HUES48 (cell line): ENCODE measurements around the gene RAPGEF2.

Experiments used
- H3K27ac ChIP-seq: one replicate; pipeline ENCODE4 v1.7.0; 2013; ENCODE audit warnings: low read depth, low read length, inconsistent platforms
- H3K27me3 ChIP-seq: 2 replicates; pipeline ENCODE4 v1.6.1; 2013; ENCODE audit warnings: mild to moderate bottlenecking, low read length; ENCODE audit not compliant: control insufficient read depth, insufficient read depth
- H3K36me3 ChIP-seq: 2 replicates; pipeline ENCODE4 v1.6.1; 2013; ENCODE audit warnings: low read length; ENCODE audit not compliant: control insufficient read depth, insufficient read depth
- H3K4me1 ChIP-seq: 2 replicates; pipeline ENCODE4 v1.6.1; 2013; ENCODE audit warnings: mild to moderate bottlenecking, low read length; ENCODE audit not compliant: control insufficient read depth, insufficient read depth
- H3K4me3 ChIP-seq: 2 replicates; pipeline ENCODE4 v1.5.1; 2013; ENCODE audit warnings: mild to moderate bottlenecking, low read depth, low read length
- H3K9ac ChIP-seq: 2 replicates; pipeline ENCODE4 v1.6.1; 2013; ENCODE audit warnings: mild to moderate bottlenecking, low read depth, low read length, moderate library complexity
- H3K9me3 ChIP-seq: 2 replicates; pipeline ENCODE4 v1.6.1; 2013; ENCODE audit warnings: low read length; ENCODE audit not compliant: control insufficient read depth, insufficient read depth

The RAPGEF2 gene

GRCh38 chr4:159292137-159292896, 189.4 kb downstream of the RAPGEF2 start:
- no peak overlapping the region for H3K27ac ChIP-seq
- no peak overlapping the region for H3K4me3 ChIP-seq
- peaks cover 12% of the 10 kb centered on the region; the same call in 1 of the 2 replicates for H3K4me1 ChIP-seq
- H3K9me3 ChIP-seq = no peaks in the 10 kb centered on the region
- no peaks in the 10 kb centered on the region for H3K27me3 ChIP-seq
- H3K36me3 ChIP-seq = no peaks in the 10 kb centered on the region
- H3K9ac ChIP-seq = no peak overlapping the region

- Histone ChIP-seq H3K36me3 (no peaks in the 10 kb centered on the region), H3K4me3 (no peak overlapping the region), H3K4me1 (peaks cover 6% of the 10 kb centered on the region; the same call in 1 of the 2 replicates), H3K9ac (no peak overlapping the region), H3K27ac (no peak overlapping the region), H3K27me3 (no peaks in the 10 kb centered on the region), H3K9me3 (no peaks in the 10 kb centered on the region)
Observed at GRCh38 chr4:159293811-159294515, 191.1 kb downstream of the RAPGEF2 start.

- peaks cover 6% of the 10 kb centered on the region; the same call in 1 of the 2 replicates for H3K4me1 ChIP-seq
- no peak overlapping the region for H3K4me3 ChIP-seq
- no peak overlapping the region for H3K9ac ChIP-seq
- H3K9me3 ChIP-seq = no peaks in the 10 kb centered on the region
- H3K27ac ChIP-seq = no peak overlapping the region
- no peaks in the 10 kb centered on the region for H3K36me3 ChIP-seq
- H3K27me3 ChIP-seq = no peaks in the 10 kb centered on the region
Observed at GRCh38 chr4:159296061-159296460, 193.2 kb downstream of the RAPGEF2 start.

- H3K9me3 ChIP-seq = no peaks in the 10 kb centered on the region
- H3K4me1 ChIP-seq = peaks cover 6% of the 10 kb centered on the region; the same call in 1 of the 2 replicates
- H3K36me3 ChIP-seq = no peaks in the 10 kb centered on the region
- H3K4me3 ChIP-seq = no peak overlapping the region
- H3K27ac ChIP-seq = peak overlapping the region; percentile 40
- H3K27me3 ChIP-seq = no peaks in the 10 kb centered on the region
- H3K9ac ChIP-seq = no peak overlapping the region
Observed at GRCh38 chr4:159297091-159297490, 194.2 kb downstream of the RAPGEF2 start.

GRCh38 chr4:159298502-159298901, 195.6 kb downstream of the RAPGEF2 start:
- Histone ChIP-seq H3K36me3 (no peaks in the 10 kb centered on the region), H3K27me3 (no peaks in the 10 kb centered on the region), H3K9me3 (no peaks in the 10 kb centered on the region), H3K9ac (no peak overlapping the region), H3K4me1 (peaks cover 6% of the 10 kb centered on the region; the same call in 1 of the 2 replicates), H3K4me3 (no peak overlapping the region), H3K27ac (no peak overlapping the region)

GRCh38 chr4:159303435-159303834, 200.6 kb downstream of the RAPGEF2 start:
- Histone ChIP-seq H3K9me3 (no peaks in the 10 kb centered on the region), H3K9ac (no peak overlapping the region), H3K27ac (no peak overlapping the region), H3K36me3 (no peaks in the 10 kb centered on the region), H3K4me3 (no peak overlapping the region), H3K4me1 (peaks cover 7% of the 10 kb centered on the region), H3K27me3 (no peaks in the 10 kb centered on the region)

GRCh38 chr4:159305129-159305528, 202.2 kb downstream of the RAPGEF2 start:
- no peaks in the 10 kb centered on the region for H3K27me3 ChIP-seq
- H3K4me1 ChIP-seq = peaks cover 16% of the 10 kb centered on the region
- H3K4me3 ChIP-seq = no peak overlapping the region
- H3K27ac ChIP-seq = no peak overlapping the region
- no peaks in the 10 kb centered on the region for H3K36me3 ChIP-seq
- H3K9ac ChIP-seq = no peak overlapping the region
- no peaks in the 10 kb centered on the region for H3K9me3 ChIP-seq

- H3K4me3 ChIP-seq = no peak overlapping the region
- H3K36me3 ChIP-seq = no peaks in the 10 kb centered on the region
- H3K27ac ChIP-seq = no peak overlapping the region
- H3K4me1 ChIP-seq = peaks cover 16% of the 10 kb centered on the region
- no peaks in the 10 kb centered on the region for H3K27me3 ChIP-seq
- no peaks in the 10 kb centered on the region for H3K9me3 ChIP-seq
- H3K9ac ChIP-seq = no peak overlapping the region
Observed at GRCh38 chr4:159307929-159308328, 205.1 kb downstream of the RAPGEF2 start.

GRCh38 chr4:159308566-159309340, 205.9 kb downstream of the RAPGEF2 start:
- Histone ChIP-seq H3K4me1 (peaks cover 16% of the 10 kb centered on the region), H3K36me3 (no peaks in the 10 kb centered on the region), H3K27ac (peak overlapping the region; percentile 74), H3K9ac (no peak overlapping the region), H3K27me3 (no peaks in the 10 kb centered on the region), H3K9me3 (no peaks in the 10 kb centered on the region), H3K4me3 (no peak overlapping the region)

GRCh38 chr4:159312236-159312635, 209.4 kb downstream of the RAPGEF2 start:
- peaks cover 5% of the 10 kb centered on the region; the same call in 1 of the 2 replicates for H3K36me3 ChIP-seq

More at GRCh38 chr4:159312236-159312635, 209.4 kb downstream of the RAPGEF2 start:
- H3K4me3 ChIP-seq = no peak overlapping the region
- no peak overlapping the region for H3K27ac ChIP-seq
- H3K9me3 ChIP-seq = no peaks in the 10 kb centered on the region
- H3K9ac ChIP-seq = no peak overlapping the region
- H3K4me1 ChIP-seq = peaks cover 20% of the 10 kb centered on the region
- no peaks in the 10 kb centered on the region for H3K27me3 ChIP-seq
